ENCODE measurements around the gene TOMM40L.

- TF ChIP-seq POLR2AphosphoS5 (IDR thresholded peaks at IDR 0.05; ENCODE audit: low read depth, low read length) (no peak), SIN3A (IDR thresholded peaks at IDR 0.05; ENCODE audit: borderline replicate concordance, insufficient read depth, low read length) (no peak), TAF1 (IDR thresholded peaks at IDR 0.05; ENCODE audit: borderline replicate concordance, insufficient read depth, low read length) (no peak)
- TF ChIP-seq, protein P1, sequence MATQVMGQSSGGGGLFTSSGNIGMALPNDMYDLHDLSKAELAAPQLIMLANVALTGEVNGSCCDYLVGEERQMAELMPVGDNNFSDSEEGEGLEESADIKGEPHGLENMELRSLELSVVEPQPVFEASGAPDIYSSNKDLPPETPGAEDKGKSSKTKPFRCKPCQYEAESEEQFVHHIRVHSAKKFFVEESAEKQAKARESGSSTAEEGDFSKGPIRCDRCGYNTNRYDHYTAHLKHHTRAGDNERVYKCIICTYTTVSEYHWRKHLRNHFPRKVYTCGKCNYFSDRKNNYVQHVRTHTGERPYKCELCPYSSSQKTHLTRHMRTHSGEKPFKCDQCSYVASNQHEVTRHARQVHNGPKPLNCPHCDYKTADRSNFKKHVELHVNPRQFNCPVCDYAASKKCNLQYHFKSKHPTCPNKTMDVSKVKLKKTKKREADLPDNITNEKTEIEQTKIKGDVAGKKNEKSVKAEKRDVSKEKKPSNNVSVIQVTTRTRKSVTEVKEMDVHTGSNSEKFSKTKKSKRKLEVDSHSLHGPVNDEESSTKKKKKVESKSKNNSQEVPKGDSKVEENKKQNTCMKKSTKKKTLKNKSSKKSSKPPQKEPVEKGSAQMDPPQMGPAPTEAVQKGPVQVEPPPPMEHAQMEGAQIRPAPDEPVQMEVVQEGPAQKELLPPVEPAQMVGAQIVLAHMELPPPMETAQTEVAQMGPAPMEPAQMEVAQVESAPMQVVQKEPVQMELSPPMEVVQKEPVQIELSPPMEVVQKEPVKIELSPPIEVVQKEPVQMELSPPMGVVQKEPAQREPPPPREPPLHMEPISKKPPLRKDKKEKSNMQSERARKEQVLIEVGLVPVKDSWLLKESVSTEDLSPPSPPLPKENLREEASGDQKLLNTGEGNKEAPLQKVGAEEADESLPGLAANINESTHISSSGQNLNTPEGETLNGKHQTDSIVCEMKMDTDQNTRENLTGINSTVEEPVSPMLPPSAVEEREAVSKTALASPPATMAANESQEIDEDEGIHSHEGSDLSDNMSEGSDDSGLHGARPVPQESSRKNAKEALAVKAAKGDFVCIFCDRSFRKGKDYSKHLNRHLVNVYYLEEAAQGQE (IDR thresholded peaks at IDR 0.05; ENCODE audit: insufficient read depth in 1 of 2, low read depth in 2 of 2, low read length in 2 of 2) = no peak
Measured at GRCh38 chr1:161228032-161228431, 2.2 kb downstream of the TOMM40L start.
